Right kidney (tissue), 1 donor: Measurements from ENCODE around the gene C6orf132.

Experiments used
- DNase-seq: peaks from one replicate; pipeline ENCODE4 v3.0.0-alpha.2; 2016

C6orf132 gene

GRCh38 chr6:42135161-42135560, 7.3 kb downstream of the C6orf132 start:
- no peak for DNase-seq

DNA sequence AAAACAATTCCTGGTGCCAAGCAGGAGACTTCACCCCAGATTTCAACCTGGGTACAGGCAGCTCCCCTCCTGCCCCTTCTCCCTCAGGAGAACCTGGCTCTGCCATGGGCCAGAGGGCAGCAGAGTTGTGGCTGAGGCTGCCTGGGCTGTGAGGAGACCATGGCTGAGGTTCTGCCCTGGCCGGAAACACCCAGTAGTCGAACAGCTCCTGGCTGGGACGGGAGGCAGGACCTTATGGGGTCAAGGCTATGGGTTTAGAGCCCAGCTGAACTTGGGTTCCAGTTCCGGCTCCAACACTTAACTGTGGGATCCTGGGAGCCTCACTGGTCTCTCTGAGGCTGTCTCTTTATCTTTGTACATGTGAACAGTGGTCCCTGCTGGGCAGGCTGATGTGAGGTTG, 8.5 kb downstream of the C6orf132 start:
- DNase-seq: no peak

DNA sequence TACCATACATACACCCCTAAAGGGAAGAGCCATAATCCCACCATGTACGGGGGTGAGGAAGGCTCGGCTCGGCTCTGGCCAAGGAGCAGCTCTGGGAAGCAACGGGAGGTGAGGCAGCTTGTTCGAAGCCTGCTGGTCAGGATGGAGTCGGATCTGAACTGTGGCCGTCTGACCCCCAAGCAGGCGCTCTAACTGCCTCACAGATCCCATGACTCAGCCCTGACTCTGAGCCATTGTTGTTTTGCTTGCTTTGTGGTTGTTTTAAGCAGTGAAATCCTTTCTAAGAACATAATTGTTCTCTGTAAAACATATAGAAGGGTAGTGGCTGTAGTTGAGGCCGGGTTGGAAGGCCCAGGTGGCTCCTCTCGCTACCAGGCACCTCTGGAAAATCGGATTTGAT, 10.9 kb downstream of the C6orf132 start:
- DNase-seq: no peak

- no peak for DNase-seq
Measured at GRCh38 chr6:42129360-42129676, 13.1 kb downstream of the C6orf132 start.

- DNase-seq: no peak
Measured at GRCh38 chr6:42128460-42129359, 13.7 kb downstream of the C6orf132 start.

DNA sequence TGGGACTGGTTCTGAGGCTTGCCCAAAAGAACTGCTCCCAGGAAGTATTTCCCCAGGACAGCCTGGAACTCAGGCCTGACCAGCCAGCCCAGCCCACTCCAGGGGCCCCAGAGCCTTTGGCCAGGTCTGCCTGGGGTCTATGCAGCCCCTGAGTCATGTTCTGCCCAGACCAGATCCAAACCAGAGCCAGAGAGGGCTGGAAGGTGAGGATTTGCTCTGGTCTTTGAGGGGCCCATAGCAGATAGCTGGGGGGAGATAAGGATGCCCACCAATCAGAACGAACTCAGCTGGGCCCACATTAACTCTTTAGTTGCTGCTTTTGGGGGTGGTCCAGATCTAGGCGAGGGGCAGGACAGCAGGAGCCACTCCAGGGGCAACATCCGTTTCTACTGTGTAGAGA, 16.8 kb downstream of the C6orf132 start:
- DNase-seq: no peak

DNA sequence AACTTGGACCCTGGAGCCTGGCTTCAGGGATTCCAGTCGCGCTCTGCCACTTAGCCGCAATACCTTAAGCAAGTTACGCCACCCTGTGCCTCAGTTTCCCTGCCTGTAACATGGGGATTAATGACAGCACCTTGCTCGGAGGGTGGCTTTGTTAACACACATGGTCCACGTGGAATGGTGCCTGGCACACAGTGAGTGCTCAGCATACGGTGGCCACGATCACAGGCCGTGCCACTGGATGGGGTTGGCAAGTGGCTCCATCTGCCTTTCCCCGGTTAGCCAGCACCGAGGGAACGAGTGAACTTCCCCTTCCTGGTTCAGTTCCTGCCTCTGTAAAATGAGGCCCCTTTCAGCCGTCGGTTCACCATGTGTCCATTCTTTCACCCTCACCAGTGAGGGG, 17.2 kb downstream of the C6orf132 start:
- DNase-seq: no peak

- no peak for DNase-seq
Measured at GRCh38 chr6:42124223-42124836, 18.1 kb downstream of the C6orf132 start.

GRCh38 chr6:42123379-42124103, 18.9 kb downstream of the C6orf132 start:
- no peak for DNase-seq

DNA sequence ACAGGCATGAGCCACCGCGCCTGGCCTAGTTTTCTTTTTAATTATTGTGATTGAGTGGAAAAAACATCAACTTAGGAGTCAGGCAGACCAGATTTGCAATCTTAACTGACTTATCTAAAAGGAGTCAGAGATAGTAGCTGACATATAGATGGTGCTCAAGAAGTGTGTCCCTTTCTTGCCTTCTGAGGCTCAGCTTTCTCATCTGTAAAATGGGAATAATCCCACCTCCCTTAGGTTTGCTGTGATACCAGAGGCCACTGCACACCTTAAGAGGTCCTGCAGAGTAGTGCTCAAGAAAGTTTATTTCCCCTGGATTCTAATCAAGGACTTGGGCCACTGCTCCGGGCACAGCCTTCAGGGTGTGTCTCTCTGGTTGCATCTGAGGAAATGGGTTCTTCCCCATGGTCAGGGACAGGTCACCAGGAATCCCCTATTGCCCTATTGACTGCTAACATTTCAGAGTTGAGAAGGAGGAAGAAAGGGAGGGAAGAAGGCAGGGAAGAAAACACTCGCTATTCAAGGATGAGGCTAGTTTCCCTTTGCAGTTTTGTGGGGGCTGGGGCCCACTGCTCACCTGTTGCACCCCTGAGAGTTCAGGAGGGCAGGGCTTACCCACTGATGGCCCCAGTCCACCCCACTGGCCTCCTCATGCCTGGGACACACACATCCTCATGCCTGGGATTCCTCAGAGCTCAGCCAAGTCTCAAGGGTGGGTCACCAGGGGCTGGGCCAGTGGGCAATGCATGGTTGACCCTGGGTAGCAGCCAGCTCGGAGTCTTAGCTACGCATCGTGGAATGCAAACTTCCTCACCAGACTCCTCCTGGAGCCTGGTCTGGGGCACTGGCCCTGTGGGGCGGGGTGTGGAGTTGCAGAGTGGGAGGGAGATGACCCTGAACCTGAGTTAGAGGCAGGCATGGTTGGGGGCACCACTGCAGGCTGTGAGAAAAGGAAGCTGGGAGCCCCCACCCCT, 21.2 kb downstream of the C6orf132 start:
- no peak for DNase-seq

GRCh38 chr6:42118162-42119001, 24.0 kb downstream of the C6orf132 start:
- DNase-seq: peak; percentile 41

DNA sequence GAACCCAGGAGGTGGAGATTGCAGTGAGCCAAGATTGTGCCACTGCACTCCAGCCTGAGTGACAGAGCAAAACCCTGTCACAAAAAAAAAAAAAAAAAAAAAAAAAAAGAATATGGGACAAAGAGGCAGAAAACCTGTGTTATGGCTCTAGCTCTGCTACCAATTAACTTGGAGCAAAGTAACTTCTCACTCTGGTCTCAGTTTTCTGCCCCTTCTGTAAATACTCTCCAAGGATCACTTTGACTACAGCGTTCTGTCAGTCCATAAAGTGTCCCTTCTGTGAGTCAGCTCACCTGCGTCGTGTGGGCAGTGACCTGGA, 24.6 kb downstream of the C6orf132 start:
- DNase-seq: no peak

GRCh38 chr6:42113936-42114636, 28.3 kb downstream of the C6orf132 start:
- peak; percentile 41 for DNase-seq

GRCh38 chr6:42112351-42112750, 30.1 kb downstream of the C6orf132 start:
- DNase-seq: no peak

DNA sequence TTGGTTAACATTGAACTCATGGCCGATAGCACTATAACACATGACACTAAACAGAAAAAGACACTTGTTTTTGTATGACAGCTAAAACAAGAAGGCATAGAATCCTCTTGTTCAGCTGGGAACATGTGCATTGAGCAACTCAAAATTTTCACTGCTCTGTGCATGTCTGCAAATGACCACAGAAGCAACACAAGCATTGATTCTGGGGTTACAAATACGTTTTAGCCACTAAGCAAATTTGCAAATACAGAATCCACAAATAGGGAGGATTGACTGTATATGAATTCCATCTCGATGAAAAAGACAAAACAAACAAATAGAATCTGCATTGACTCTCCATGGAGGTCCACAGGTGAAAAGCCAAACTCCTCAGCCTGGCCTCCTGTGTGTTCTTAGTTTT, 31.7 kb downstream of the C6orf132 start:
- no peak for DNase-seq

- DNase-seq: no peak
Measured at GRCh38 chr6:42108071-42108470, 34.3 kb downstream of the C6orf132 start.

GRCh38 chr6:42106112-42107023, 36.1 kb downstream of the C6orf132 start:
- DNase-seq: no peak

DNA sequence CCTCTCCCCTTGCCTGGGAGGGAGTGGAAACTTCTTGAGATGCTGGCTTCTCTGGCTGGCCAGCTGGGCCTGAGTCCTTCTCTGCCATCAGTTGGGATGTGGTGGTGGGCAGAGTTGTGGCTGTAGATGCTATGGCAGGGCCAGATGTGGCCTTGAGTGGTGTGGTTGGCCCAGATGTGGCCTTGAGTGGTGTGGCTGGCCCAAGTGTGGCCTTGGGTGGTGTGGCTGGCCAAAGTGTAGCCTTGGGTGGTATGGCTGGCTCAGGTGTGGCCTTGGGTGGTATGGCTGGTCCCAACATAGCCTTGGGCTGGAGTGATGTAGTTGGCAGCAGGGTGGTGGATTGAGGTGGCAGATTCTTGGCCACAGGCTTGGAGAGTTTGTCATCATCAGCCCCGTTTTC, 36.7 kb downstream of the C6orf132 start:
- DNase-seq: no peak

DNA sequence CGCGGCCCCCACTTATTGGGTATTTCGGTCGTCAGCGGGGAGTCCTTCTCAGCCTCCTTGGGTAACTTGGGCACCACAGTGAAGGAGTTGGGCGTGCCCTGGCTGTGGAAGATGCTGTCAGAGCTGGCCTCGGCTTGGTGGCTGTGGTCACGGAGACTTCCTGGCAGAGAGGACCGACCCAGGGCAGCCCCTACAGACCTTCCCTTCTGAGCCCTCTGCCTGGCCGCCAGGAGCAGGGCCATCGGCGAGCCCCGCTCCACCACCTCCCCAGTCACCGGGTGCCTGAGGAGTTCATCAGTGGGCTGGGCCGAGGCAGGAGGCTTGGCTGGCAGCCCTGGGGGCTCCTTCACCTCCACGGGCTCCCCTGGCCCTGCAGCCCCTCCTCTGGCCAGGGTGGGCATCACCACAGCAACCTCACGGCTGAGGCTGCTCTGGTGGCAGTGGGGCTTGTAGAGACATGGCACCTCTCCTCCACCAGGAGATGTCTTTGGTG, 37.2 kb downstream of the C6orf132 start:
- no peak for DNase-seq

DNA sequence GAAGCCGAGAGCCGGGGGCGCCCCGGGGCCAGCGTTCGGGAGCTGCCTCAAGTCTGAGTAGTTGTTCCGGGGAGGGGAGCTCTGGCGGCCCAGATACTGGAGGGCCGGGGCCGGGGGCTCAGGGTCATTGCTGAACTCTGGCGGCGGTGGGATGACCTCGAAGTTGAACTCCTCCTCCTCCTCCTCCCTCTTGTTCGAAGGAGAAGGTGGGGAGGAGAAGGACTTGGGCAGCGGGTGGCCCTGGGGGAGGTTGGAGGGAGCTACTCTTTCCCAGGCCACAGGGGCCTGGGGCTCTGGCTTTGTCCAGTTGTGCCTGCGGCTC, 37.7 kb downstream of the C6orf132 start:
- no peak for DNase-seq
